ENCODE data around the gene MYO5A.

MYO5A gene

GRCh38 chr15:52294881-52295420 lies 233.7 kb downstream of the MYO5A start:
- no peak for TF ChIP-seq CTCF (IDR thresholded peaks at IDR 0.05; ENCODE audit: low read depth, low read length)
- DNase-seq (ENCODE audit: extremely low read depth, low read depth) = no peak

- no peak for DNase-seq (ENCODE audit: extremely low read depth, low read depth)
- no peak for TF ChIP-seq CTCF (IDR thresholded peaks at IDR 0.05; ENCODE audit: low read depth, low read length)
Observed at GRCh38 chr15:52292780-52293392, 235.8 kb downstream of the MYO5A start.

- DNase-seq (ENCODE audit: extremely low read depth, low read depth) = no peak
- TF ChIP-seq CTCF (IDR thresholded peaks at IDR 0.05; ENCODE audit: low read depth, low read length) = no peak
Observed at GRCh38 chr15:52291204-52291603, 237.5 kb downstream of the MYO5A start.

- no peak for DNase-seq (ENCODE audit: extremely low read depth, low read depth)
- no peak for TF ChIP-seq CTCF (IDR thresholded peaks at IDR 0.05; ENCODE audit: low read depth, low read length)
Observed at GRCh38 chr15:52290800-52291199, 237.9 kb downstream of the MYO5A start.

GRCh38 chr15:52290329-52290728 lies 238.4 kb downstream of the MYO5A start:
- TF ChIP-seq CTCF (IDR thresholded peaks at IDR 0.05; ENCODE audit: low read depth, low read length) = no peak
- DNase-seq (ENCODE audit: extremely low read depth, low read depth) = no peak

- no peak for TF ChIP-seq CTCF (IDR thresholded peaks at IDR 0.05; ENCODE audit: low read depth, low read length)
- no peak for DNase-seq (ENCODE audit: extremely low read depth, low read depth)
Observed at GRCh38 chr15:52289629-52290081, 239.0 kb downstream of the MYO5A start.

- TF ChIP-seq CTCF (IDR thresholded peaks at IDR 0.05; ENCODE audit: low read depth, low read length) = no peak
- DNase-seq (ENCODE audit: extremely low read depth, low read depth) = no peak
Observed at GRCh38 chr15:52288986-52289385, 239.7 kb downstream of the MYO5A start.
